Loucy (cell line): ENCODE measurements around the gene TRPM2.

Experiments
- H2AFZ ChIP-seq: fragments of 200-600 bp; sonication (generic); 2 replicates; pipeline ENCODE4 v1.6.0; 2016; ENCODE audit warnings: antibody characterized with exemption, mild to moderate bottlenecking, low read length, moderate library complexity
- H3F3A ChIP-seq: fragments of 200-600 bp; 2 replicates; pipeline ENCODE4 v1.6.0; 2016; ENCODE audit warnings: antibody characterized with exemption, low read depth, mild to moderate bottlenecking
- H3K27me3 ChIP-seq: fragments of 200-600 bp; sonication (generic); 2 replicates; pipeline ENCODE4 v1.6.1; 2014; ENCODE audit warnings: low read length, mild to moderate bottlenecking; ENCODE audit not compliant: insufficient read depth, poor library complexity, severe bottlenecking
- H3K36me3 ChIP-seq: fragments of 200-600 bp; sonication (generic); 2 replicates; pipeline ENCODE4 v1.6.1; 2016; ENCODE audit warnings: low read length; ENCODE audit not compliant: insufficient read depth
- H3K4me1 ChIP-seq: fragments of 200-600 bp; sonication (generic); 2 replicates; pipeline ENCODE4 v1.5.1; 2014; ENCODE audit warnings: low read length, mild to moderate bottlenecking; ENCODE audit not compliant: insufficient read depth, poor library complexity, severe bottlenecking
- H3K4me2 ChIP-seq: fragments of 200-600 bp; sonication (generic); 2 replicates; pipeline ENCODE4 v1.6.0; 2014; ENCODE audit warnings: antibody characterized with exemption, low read length, low read depth, mild to moderate bottlenecking; ENCODE audit not compliant: poor library complexity, severe bottlenecking
- H3K4me3 ChIP-seq: fragments of 200-600 bp; sonication (generic); 2 replicates; pipeline ENCODE4 v1.5.1; 2014; ENCODE audit warnings: low read length, mild to moderate bottlenecking, mixed read lengths; ENCODE audit not compliant: poor library complexity, severe bottlenecking
- H3K79me2 ChIP-seq: fragments of 200-600 bp; sonication (generic); 2 replicates; pipeline ENCODE4 v1.6.1; 2014; ENCODE audit warnings: low read length; ENCODE audit not compliant: insufficient read depth
- H3K9ac ChIP-seq: fragments of 200-600 bp; sonication (generic); 2 replicates; pipeline ENCODE4 v1.6.0; 2014; ENCODE audit warnings: mild to moderate bottlenecking, low read depth, low read length, moderate library complexity; ENCODE audit not compliant: poor library complexity, severe bottlenecking
- H3K9me2 ChIP-seq: fragments of 200-600 bp; sonication (generic); replicated peaks from 2 replicates; pipeline ENCODE4 v1.6.1; 2016; ENCODE audit warnings: low read depth, low read length, mixed read lengths
- H3K9me3 ChIP-seq: fragments of 200-600 bp; sonication (generic); 2 replicates; pipeline ENCODE4 v1.6.1; 2014; ENCODE audit warnings: mild to moderate bottlenecking, antibody characterized with exemption, low read length, low read depth; ENCODE audit not compliant: insufficient read depth
- H4K20me1 ChIP-seq: fragments of 200-600 bp; sonication (generic); 2 replicates; pipeline ENCODE4 v1.6.0; 2014; ENCODE audit warnings: antibody characterized with exemption, low read length, mild to moderate bottlenecking; ENCODE audit not compliant: insufficient read depth, poor library complexity, severe bottlenecking
- CTCF ChIP-seq: fragments of 200-600 bp; sonication (generic); conservative IDR thresholded peaks from 2 replicates; pipeline ENCODE4 v1.5.1; 2014; ENCODE audit warnings: mild to moderate bottlenecking, antibody characterized with exemption, low read length
- EZH2phosphoT487 ChIP-seq: fragments of 200-600 bp; IDR thresholded peaks from 2 replicates; pipeline ENCODE4 v1.6.1; 2018; ENCODE audit warnings: antibody characterized with exemption, mild to moderate bottlenecking, moderate library complexity, borderline replicate concordance

Gene TRPM2

GRCh38 chr21:44464351-44464750 lies 110.9 kb downstream of the TRPM2 start:
- Histone ChIP-seq H4K20me1 (no peaks in the 10 kb centered on the region), H3K9me3 (peaks cover 7% of the 10 kb centered on the region; the same call in 1 of the 2 replicates), H3K79me2 (no peaks in the 10 kb centered on the region), H3K36me3 (no peaks in the 10 kb centered on the region), H3K4me2 (no peak overlapping the region), H3F3A (no peaks in the 10 kb centered on the region), H3K27me3 (no peaks in the 10 kb centered on the region), H3K4me1 (no peaks in the 10 kb centered on the region), H3K9me2 (no peaks in the 10 kb centered on the region), H3K9ac (no peak overlapping the region), H2AFZ (no peak overlapping the region), H3K4me3 (no peak overlapping the region)
- TF ChIP-seq EZH2phosphoT487: no peak
- no peak for TF ChIP-seq CTCF

GRCh38 chr21:44466351-44466954 lies 113.0 kb downstream of the TRPM2 start:
- peaks cover 7% of the 10 kb centered on the region; the same call in 1 of the 2 replicates for H3K9me3 ChIP-seq
- H3F3A ChIP-seq: no peaks in the 10 kb centered on the region
- H3K9me2 ChIP-seq: no peaks in the 10 kb centered on the region
- no peaks in the 10 kb centered on the region for H3K79me2 ChIP-seq
- H3K9ac ChIP-seq: no peak overlapping the region
- H2AFZ ChIP-seq: no peak overlapping the region
- no peak overlapping the region for H3K4me3 ChIP-seq
- no peaks in the 10 kb centered on the region for H3K4me1 ChIP-seq
- TF ChIP-seq EZH2phosphoT487 (no peak), CTCF (no peak)
- no peaks in the 10 kb centered on the region for H3K27me3 ChIP-seq
- H3K4me2 ChIP-seq: no peak overlapping the region
- no peaks in the 10 kb centered on the region for H3K36me3 ChIP-seq
- H4K20me1 ChIP-seq: no peaks in the 10 kb centered on the region

GRCh38 chr21:44466996-44467858 lies 113.8 kb downstream of the TRPM2 start:
- Histone ChIP-seq H3K4me2 (no peak overlapping the region), H3K4me3 (no peak overlapping the region), H3K79me2 (no peaks in the 10 kb centered on the region), H2AFZ (no peak overlapping the region), H3K36me3 (no peaks in the 10 kb centered on the region), H3K27me3 (no peaks in the 10 kb centered on the region), H3K9ac (no peak overlapping the region), H3K9me3 (peaks cover 7% of the 10 kb centered on the region; the same call in 1 of the 2 replicates), H3K4me1 (no peaks in the 10 kb centered on the region), H3K9me2 (no peaks in the 10 kb centered on the region), H4K20me1 (no peaks in the 10 kb centered on the region), H3F3A (no peaks in the 10 kb centered on the region)
- TF ChIP-seq EZH2phosphoT487 (no peak), CTCF (no peak)
